H1 (cell line): ENCODE data around the gene DPF3. TPM values are rescaled to one million over a fixed set of nuclear protein-coding genes. Genes with fewer than 3 reads are reported as not detected.

Source experiments
- NANOG ChIP-seq: IDR thresholded peaks from 2 replicates; pipeline ENCODE4 v1.6.1; 2011; ENCODE audit warnings: low read length, low read depth, mild to moderate bottlenecking, inconsistent platforms; ENCODE audit not compliant: insufficient read depth, poor library complexity, severe bottlenecking
- POLR2AphosphoS5 ChIP-seq: IDR thresholded peaks from 2 replicates; pipeline ENCODE4 v1.6.1; 2011; ENCODE audit warnings: low read depth, low read length
- polyA plus RNA-seq, 7 experiments: library from polyadenylated mRNA; depleted of rRNA in 3 of 7; stranded (reverse) in 5 of 7; unstranded in 2 of 7; fragments of >200 nt in 5 of 7; fragments of 200-250 nt in 2 of 7; gene quantifications; 1 replicate in 5 of 7; 2 replicates in 1 of 7; 4 replicates in 1 of 7; pipeline versions ENCODE4 v1.2.1 to v1.2.3, GENCODE V29; 2011 to 2013; ENCODE audit warnings: missing spikeins in 2 of 7, mixed read lengths in 2 of 7
- total RNA-seq: library from RNA; stranded (reverse); fragmentation: NEBNext Ultra II Directional; extraction: Animal tissue kit (Norgen Biotek cat#: 25700); gene quantifications from 2 replicates; pipeline ENCODE4 v1.2.1, GENCODE V29; 2021
- TF ChIP-seq, protein P1 (sequence below): fragments of 300-600 bp; sonication (generic); IDR thresholded peaks from 2 replicates; pipeline ENCODE4 v1.7.1; 2012; ENCODE audit warnings: low read length, moderate library complexity, mild to moderate bottlenecking, inconsistent platforms; ENCODE audit not compliant: insufficient replicate concordance

The DPF3 gene
- total and polyA plus RNA-seq, 2 of the 8 experiments (the other 6 are each of a cell fraction or from before 2014, with no cell fraction given), result 0.19 TPM; not detected in 1

DNA sequence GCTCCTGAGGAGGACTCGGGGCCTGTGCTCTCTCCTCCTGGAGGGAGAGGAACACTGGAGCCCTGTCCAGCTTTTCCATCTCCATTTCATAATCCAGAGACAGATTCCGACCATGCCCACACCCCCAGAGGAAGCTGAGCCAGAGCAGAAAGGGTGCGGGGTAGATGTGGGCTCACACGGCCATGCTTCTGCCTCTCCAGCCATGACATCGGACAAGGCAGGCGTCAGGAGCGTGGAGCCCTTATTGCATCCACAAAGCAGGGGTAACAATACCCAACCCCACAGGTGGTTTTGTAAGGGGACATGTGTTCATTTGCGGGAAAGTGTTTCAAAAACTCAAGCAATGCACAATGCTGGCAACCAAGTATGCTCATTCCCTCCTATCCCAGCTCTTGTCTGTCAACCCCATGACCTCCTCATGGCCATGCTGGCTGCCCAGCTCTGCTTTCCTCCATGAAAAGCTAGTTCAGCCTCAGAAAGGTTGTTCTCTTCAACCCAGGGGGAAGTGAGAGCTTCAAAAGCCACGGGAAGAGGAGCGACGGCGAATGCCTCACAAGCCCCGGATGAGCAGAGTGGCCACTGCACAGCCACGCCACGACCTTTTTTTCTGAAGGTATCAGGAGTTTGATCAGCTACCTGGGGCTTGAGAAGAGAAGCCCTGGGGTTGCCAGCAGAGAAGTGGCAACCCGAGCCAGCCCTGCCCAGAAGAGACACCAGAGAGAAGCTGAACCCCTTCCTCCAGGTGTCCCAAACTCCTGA is 161.7 kb downstream of the DPF3 start (continued):
- TF ChIP-seq, protein P1, sequence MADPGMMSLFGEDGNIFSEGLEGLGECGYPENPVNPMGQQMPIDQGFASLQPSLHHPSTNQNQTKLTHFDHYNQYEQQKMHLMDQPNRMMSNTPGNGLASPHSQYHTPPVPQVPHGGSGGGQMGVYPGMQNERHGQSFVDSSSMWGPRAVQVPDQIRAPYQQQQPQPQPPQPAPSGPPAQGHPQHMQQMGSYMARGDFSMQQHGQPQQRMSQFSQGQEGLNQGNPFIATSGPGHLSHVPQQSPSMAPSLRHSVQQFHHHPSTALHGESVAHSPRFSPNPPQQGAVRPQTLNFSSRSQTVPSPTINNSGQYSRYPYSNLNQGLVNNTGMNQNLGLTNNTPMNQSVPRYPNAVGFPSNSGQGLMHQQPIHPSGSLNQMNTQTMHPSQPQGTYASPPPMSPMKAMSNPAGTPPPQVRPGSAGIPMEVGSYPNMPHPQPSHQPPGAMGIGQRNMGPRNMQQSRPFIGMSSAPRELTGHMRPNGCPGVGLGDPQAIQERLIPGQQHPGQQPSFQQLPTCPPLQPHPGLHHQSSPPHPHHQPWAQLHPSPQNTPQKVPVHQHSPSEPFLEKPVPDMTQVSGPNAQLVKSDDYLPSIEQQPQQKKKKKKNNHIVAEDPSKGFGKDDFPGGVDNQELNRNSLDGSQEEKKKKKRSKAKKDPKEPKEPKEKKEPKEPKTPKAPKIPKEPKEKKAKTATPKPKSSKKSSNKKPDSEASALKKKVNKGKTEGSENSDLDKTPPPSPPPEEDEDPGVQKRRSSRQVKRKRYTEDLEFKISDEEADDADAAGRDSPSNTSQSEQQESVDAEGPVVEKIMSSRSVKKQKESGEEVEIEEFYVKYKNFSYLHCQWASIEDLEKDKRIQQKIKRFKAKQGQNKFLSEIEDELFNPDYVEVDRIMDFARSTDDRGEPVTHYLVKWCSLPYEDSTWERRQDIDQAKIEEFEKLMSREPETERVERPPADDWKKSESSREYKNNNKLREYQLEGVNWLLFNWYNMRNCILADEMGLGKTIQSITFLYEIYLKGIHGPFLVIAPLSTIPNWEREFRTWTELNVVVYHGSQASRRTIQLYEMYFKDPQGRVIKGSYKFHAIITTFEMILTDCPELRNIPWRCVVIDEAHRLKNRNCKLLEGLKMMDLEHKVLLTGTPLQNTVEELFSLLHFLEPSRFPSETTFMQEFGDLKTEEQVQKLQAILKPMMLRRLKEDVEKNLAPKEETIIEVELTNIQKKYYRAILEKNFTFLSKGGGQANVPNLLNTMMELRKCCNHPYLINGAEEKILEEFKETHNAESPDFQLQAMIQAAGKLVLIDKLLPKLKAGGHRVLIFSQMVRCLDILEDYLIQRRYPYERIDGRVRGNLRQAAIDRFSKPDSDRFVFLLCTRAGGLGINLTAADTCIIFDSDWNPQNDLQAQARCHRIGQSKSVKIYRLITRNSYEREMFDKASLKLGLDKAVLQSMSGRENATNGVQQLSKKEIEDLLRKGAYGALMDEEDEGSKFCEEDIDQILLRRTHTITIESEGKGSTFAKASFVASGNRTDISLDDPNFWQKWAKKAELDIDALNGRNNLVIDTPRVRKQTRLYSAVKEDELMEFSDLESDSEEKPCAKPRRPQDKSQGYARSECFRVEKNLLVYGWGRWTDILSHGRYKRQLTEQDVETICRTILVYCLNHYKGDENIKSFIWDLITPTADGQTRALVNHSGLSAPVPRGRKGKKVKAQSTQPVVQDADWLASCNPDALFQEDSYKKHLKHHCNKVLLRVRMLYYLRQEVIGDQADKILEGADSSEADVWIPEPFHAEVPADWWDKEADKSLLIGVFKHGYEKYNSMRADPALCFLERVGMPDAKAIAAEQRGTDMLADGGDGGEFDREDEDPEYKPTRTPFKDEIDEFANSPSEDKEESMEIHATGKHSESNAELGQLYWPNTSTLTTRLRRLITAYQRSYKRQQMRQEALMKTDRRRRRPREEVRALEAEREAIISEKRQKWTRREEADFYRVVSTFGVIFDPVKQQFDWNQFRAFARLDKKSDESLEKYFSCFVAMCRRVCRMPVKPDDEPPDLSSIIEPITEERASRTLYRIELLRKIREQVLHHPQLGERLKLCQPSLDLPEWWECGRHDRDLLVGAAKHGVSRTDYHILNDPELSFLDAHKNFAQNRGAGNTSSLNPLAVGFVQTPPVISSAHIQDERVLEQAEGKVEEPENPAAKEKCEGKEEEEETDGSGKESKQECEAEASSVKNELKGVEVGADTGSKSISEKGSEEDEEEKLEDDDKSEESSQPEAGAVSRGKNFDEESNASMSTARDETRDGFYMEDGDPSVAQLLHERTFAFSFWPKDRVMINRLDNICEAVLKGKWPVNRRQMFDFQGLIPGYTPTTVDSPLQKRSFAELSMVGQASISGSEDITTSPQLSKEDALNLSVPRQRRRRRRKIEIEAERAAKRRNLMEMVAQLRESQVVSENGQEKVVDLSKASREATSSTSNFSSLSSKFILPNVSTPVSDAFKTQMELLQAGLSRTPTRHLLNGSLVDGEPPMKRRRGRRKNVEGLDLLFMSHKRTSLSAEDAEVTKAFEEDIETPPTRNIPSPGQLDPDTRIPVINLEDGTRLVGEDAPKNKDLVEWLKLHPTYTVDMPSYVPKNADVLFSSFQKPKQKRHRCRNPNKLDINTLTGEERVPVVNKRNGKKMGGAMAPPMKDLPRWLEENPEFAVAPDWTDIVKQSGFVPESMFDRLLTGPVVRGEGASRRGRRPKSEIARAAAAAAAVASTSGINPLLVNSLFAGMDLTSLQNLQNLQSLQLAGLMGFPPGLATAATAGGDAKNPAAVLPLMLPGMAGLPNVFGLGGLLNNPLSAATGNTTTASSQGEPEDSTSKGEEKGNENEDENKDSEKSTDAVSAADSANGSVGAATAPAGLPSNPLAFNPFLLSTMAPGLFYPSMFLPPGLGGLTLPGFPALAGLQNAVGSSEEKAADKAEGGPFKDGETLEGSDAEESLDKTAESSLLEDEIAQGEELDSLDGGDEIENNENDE, result no peak
- TF ChIP-seq NANOG (no peak), POLR2AphosphoS5 (no peak)
